HepG2 (cell line): ENCODE measurements around the gene STC2. TPM values are rescaled to one million over a fixed set of nuclear protein-coding genes. Genes with fewer than 3 reads are reported as not detected.

Experiments
- CBX1 ChIP-seq: IDR thresholded peaks from one replicate; pipeline ENCODE4 v1.6.1; 2016; ENCODE audit warnings: antibody characterized with exemption, low read depth
- CENPT ChIP-seq: sonication (generic); formaldehyde crosslinking; IDR thresholded peaks from 2 replicates; pipeline ENCODE4 v1.8.0; 2022; ENCODE audit warnings: low read depth, mild to moderate bottlenecking, moderate library complexity, missing genetic modification reagents
- EP300 ChIP-seq, 3 experiments: sonication (generic) in 1 of 3; formaldehyde crosslinking in 1 of 3; IDR thresholded peaks; 2 replicates each; pipeline versions ENCODE4 v1.5.1 to v1.6.1; 2011 to 2020; ENCODE audit warnings: low read depth in 2 of 3, low read length in 2 of 3, borderline replicate concordance in 1 of 3, improper control_type of control experiment in 1 of 3, mild to moderate bottlenecking in 1 of 3, missing genetic modification reagents in 1 of 3, moderate library complexity in 1 of 3
- FOXA1 ChIP-seq, 2 experiments: fragments of 450-650 bp in 1 of 2; sonication (generic) in 1 of 2; formaldehyde crosslinking in 1 of 2; IDR thresholded peaks; 2 replicates each; pipeline versions ENCODE4 v1.4.0 to v1.6.1; 2016 to 2020; ENCODE audit warnings: missing genetic modification reagents in 1 of 2
- MAF1 ChIP-seq: sonication (generic); formaldehyde crosslinking; IDR thresholded peaks from 2 replicates; pipeline ENCODE4 v1.5.0; 2020; ENCODE audit warnings: missing genetic modification reagents, borderline replicate concordance
- MIER2 ChIP-seq: IDR thresholded peaks from 2 replicates; pipeline ENCODE4 v1.6.1; 2016; ENCODE audit warnings: missing biosample characterization, missing genetic modification reagents
- NCOA2 ChIP-seq: sonication (generic); formaldehyde crosslinking; IDR thresholded peaks from 2 replicates; pipeline ENCODE4 v1.8.0; 2022; ENCODE audit warnings: inconsistent platforms
- PCBP1 ChIP-seq: fragments of 200-400 bp; formaldehyde crosslinking; IDR thresholded peaks from 2 replicates; pipeline ENCODE4 v1.6.1; 2017; ENCODE audit warnings: mild to moderate bottlenecking, low read depth, low read length, borderline replicate concordance
- RBAK ChIP-seq: sonication (generic); formaldehyde crosslinking; IDR thresholded peaks from 2 replicates; pipeline ENCODE4 v1.5.1; 2020; ENCODE audit warnings: mild to moderate bottlenecking, missing genetic modification reagents
- ZEB1 ChIP-seq: IDR thresholded peaks from 2 replicates; pipeline ENCODE4 v1.6.1; 2012; ENCODE audit warnings: mild to moderate bottlenecking, low read depth, inconsistent platforms; ENCODE audit not compliant: insufficient replicate concordance
- ZNF7 ChIP-seq: IDR thresholded peaks from 2 replicates; pipeline ENCODE4 v1.6.1; 2016; ENCODE audit warnings: missing biosample characterization, missing genetic modification reagents
- ZNF749 ChIP-seq: sonication (generic); formaldehyde crosslinking; IDR thresholded peaks from 2 replicates; pipeline ENCODE4 v1.8.0; 2022; ENCODE audit warnings: mild to moderate bottlenecking, missing genetic modification reagents, moderate library complexity, borderline replicate concordance
- ZNF761 ChIP-seq: sonication (generic); formaldehyde crosslinking; conservative IDR thresholded peaks from 2 replicates; pipeline ENCODE4 v1.4.0; 2020; ENCODE audit warnings: mild to moderate bottlenecking, missing genetic modification reagents
- ZNF772 ChIP-seq: sonication (generic); formaldehyde crosslinking; IDR thresholded peaks from 2 replicates; pipeline ENCODE4 v1.5.0; 2020; ENCODE audit warnings: mild to moderate bottlenecking, missing genetic modification reagents
- ZZZ3 ChIP-seq: sonication (generic); formaldehyde crosslinking; IDR thresholded peaks from 2 replicates; pipeline ENCODE4 v1.4.0; 2020; ENCODE audit warnings: missing genetic modification reagents, mild to moderate bottlenecking, borderline replicate concordance
- polyA plus RNA-seq, 8 experiments: library from polyadenylated mRNA; depleted of rRNA in 3 of 8; stranded (reverse) in 7 of 8; unstranded in 1 of 8; fragments of >200 nt; fragmentation: Illumina TruSeq in 4 of 8; extraction: Trizol in 4 of 8; gene quantifications; 2 replicates each; pipeline versions ENCODE4 v1.2.1 to v1.2.3, GENCODE V29; 2011 to 2016; ENCODE audit warnings: low read depth in 4 of 8, missing spikeins in 1 of 8, mixed read lengths in 1 of 8; ENCODE audit not compliant: insufficient read depth in 1 of 8
- total RNA-seq, 5 experiments: library from RNA; depleted of rRNA; stranded (reverse); fragments of >200 nt; fragmentation: Illumina TruSeq; extraction: Trizol; gene quantifications; 2 replicates each; pipeline ENCODE4 v1.2.3, GENCODE V29; 2016; ENCODE audit warnings: low read depth in 1 of 5
- TF ChIP-seq, protein P1 (sequence below): sonication (generic); formaldehyde crosslinking; IDR thresholded peaks from 2 replicates; pipeline ENCODE4 v1.4.0; 2020; ENCODE audit warnings: missing genetic modification reagents, borderline replicate concordance
- TF ChIP-seq, protein P2 (sequence below): IDR thresholded peaks from 2 replicates; pipeline ENCODE4 v1.6.1; 2016; ENCODE audit warnings: low read depth
- TF ChIP-seq, protein P3 (sequence below): sonication (generic); formaldehyde crosslinking; IDR thresholded peaks from 2 replicates; pipeline ENCODE4 v1.4.0; 2020; ENCODE audit warnings: missing genetic modification reagents
- TF ChIP-seq, protein P4 (sequence below): sonication (generic); formaldehyde crosslinking; IDR thresholded peaks from 2 replicates; pipeline ENCODE4 v1.8.0; 2022; ENCODE audit warnings: mild to moderate bottlenecking, missing genetic modification reagents, moderate library complexity

Gene STC2
- total and polyA plus RNA-seq, 2 of the 13 experiments (the other 11 are each of a cell fraction or from before 2014, with no cell fraction given): 27.1 to 69.2 TPM

DNA sequence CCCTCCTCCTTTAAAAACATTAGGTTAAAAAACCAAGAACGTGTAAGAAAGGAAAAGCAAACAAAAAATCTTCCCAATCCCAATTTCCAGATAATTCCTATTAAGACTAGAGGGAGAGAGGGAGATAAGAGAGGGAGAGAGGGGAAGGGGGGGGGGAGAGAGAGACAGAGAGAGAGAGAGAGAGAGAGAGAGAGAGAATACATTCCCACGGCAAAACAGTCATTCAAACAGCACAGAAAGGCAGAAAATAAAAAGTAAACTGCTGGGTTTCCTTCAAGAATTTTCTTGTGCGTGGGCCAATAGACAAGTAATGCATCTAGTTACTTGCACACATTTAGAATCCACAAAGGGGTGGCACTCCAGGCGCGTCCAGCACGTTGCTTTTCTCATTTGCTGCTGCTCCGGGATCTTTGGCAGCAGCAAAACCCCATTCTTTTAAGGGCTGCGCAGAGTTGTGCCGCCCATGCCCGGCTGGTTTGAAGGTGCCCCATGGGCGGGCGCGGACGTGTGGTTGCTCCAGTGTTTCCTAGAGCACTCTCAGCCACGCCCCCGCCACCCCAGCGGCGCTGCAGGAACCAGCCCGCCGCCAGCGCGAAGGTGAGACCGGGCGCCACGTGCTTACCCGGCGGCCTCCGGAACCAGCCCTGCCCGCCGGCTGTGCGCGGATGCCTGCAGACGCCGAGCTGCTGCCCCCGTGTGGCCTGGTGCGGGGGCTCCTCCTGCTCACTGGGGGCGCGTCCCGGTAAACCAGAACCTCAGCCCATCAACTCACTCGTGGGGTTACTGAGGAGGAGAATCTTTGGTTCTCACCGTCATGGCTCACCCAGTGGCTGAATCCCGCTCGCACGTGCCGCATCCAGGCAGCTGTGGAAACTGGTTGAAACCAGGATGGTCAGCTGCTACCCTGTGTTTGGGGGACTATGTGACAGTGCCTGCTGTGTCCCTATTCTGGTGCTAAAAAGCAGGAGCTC, 44.6 kb downstream of the STC2 start (continued):
- TF ChIP-seq MIER2 (peak; percentile 56; the same call in 1 of the 2 replicates), NCOA2 (peak; percentile 59; the same call in 1 of the 2 replicates), MAF1 (CRISPR knock-in tag) (peak; percentile 92), PCBP1 (no peak), ZNF749 (CRISPR knock-in tag) (peak; percentile 98), FOXA1 (IDR thresholded peaks at IDR 0.05) (no peak), FOXA1 (CRISPR knock-in tag; IDR thresholded peaks at IDR 0.05) (no peak), CENPT (CRISPR knock-in tag) (peak; percentile 95; the same call in 1 of the 2 replicates), RBAK (CRISPR knock-in tag) (no peak), ZNF772 (CRISPR knock-in tag) (peak; percentile 99), ZNF7 (no peak), ZZZ3 (CRISPR knock-in tag) (peak; percentile 77; the same call in 1 of the 2 replicates), EP300 (IDR thresholded peaks at IDR 0.05; ENCODE audit: low read depth in 2 of 2, low read length in 2 of 2) (peak in 1 of 2 experiments; percentile 25; a peak in 1 of 4 replicates), EP300 (CRISPR knock-in tag; IDR thresholded peaks at IDR 0.05; ENCODE audit: borderline replicate concordance) (no peak), ZEB1 (no peak), ZNF761 (peak; percentile 96), CBX1 (peak; percentile 49)
- TF ChIP-seq, protein P1, sequence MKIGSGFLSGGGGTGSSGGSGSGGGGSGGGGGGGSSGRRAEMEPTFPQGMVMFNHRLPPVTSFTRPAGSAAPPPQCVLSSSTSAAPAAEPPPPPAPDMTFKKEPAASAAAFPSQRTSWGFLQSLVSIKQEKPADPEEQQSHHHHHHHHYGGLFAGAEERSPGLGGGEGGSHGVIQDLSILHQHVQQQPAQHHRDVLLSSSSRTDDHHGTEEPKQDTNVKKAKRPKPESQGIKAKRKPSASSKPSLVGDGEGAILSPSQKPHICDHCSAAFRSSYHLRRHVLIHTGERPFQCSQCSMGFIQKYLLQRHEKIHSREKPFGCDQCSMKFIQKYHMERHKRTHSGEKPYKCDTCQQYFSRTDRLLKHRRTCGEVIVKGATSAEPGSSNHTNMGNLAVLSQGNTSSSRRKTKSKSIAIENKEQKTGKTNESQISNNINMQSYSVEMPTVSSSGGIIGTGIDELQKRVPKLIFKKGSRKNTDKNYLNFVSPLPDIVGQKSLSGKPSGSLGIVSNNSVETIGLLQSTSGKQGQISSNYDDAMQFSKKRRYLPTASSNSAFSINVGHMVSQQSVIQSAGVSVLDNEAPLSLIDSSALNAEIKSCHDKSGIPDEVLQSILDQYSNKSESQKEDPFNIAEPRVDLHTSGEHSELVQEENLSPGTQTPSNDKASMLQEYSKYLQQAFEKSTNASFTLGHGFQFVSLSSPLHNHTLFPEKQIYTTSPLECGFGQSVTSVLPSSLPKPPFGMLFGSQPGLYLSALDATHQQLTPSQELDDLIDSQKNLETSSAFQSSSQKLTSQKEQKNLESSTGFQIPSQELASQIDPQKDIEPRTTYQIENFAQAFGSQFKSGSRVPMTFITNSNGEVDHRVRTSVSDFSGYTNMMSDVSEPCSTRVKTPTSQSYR (CRISPR knock-in tag): peak; percentile 47; the same call in 1 of the 2 replicates
- TF ChIP-seq, protein P2, sequence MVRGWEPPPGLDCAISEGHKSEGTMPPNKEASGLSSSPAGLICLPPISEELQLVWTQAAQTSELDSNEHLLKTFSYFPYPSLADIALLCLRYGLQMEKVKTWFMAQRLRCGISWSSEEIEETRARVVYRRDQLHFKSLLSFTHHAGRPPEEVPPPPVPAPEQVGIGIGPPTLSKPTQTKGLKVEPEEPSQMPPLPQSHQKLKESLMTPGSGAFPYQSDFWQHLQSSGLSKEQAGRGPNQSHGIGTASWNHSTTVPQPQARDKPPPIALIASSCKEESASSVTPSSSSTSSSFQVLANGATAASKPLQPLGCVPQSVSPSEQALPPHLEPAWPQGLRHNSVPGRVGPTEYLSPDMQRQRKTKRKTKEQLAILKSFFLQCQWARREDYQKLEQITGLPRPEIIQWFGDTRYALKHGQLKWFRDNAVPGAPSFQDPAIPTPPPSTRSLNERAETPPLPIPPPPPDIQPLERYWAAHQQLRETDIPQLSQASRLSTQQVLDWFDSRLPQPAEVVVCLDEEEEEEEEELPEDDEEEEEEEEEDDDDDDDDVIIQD: peak; percentile 77
- TF ChIP-seq, protein P3, sequence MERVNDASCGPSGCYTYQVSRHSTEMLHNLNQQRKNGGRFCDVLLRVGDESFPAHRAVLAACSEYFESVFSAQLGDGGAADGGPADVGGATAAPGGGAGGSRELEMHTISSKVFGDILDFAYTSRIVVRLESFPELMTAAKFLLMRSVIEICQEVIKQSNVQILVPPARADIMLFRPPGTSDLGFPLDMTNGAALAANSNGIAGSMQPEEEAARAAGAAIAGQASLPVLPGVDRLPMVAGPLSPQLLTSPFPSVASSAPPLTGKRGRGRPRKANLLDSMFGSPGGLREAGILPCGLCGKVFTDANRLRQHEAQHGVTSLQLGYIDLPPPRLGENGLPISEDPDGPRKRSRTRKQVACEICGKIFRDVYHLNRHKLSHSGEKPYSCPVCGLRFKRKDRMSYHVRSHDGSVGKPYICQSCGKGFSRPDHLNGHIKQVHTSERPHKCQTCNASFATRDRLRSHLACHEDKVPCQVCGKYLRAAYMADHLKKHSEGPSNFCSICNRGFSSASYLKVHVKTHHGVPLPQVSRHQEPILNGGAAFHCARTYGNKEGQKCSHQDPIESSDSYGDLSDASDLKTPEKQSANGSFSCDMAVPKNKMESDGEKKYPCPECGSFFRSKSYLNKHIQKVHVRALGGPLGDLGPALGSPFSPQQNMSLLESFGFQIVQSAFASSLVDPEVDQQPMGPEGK (CRISPR knock-in tag): peak; percentile 87
- TF ChIP-seq, protein P4, sequence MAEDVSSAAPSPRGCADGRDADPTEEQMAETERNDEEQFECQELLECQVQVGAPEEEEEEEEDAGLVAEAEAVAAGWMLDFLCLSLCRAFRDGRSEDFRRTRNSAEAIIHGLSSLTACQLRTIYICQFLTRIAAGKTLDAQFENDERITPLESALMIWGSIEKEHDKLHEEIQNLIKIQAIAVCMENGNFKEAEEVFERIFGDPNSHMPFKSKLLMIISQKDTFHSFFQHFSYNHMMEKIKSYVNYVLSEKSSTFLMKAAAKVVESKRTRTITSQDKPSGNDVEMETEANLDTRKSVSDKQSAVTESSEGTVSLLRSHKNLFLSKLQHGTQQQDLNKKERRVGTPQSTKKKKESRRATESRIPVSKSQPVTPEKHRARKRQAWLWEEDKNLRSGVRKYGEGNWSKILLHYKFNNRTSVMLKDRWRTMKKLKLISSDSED (CRISPR knock-in tag): 0 out of 2 replicates have a peak, but pooled peaks have one; percentile 75
